GM21619 (cell line): ENCODE data around the gene TOR3A.

Source experiments
- ATAC-seq: cut with Tn5 transposase; IDR thresholded peaks from one replicate; pipeline ENCODE4 v1.9.1; 2021; ENCODE audit not compliant: unreplicated experiment

TOR3A gene

GRCh38 chr1:179066471-179066870, 15.4 kb upstream of the TOR3A start:
- ATAC-seq = no peak

GRCh38 chr1:179077396-179077795, 4.5 kb upstream of the TOR3A start:
- no peak for ATAC-seq

- ATAC-seq = no peak
Measured at GRCh38 chr1:179079113-179079761, 2.6 kb upstream of the TOR3A start.

- no peak for ATAC-seq
Measured at GRCh38 chr1:179080866-179081686, 794 bp upstream of the TOR3A start.

- peak; percentile 8 for ATAC-seq
Measured at GRCh38 chr1:179082333-179082998, 596 bp downstream of the TOR3A start.

DNA sequence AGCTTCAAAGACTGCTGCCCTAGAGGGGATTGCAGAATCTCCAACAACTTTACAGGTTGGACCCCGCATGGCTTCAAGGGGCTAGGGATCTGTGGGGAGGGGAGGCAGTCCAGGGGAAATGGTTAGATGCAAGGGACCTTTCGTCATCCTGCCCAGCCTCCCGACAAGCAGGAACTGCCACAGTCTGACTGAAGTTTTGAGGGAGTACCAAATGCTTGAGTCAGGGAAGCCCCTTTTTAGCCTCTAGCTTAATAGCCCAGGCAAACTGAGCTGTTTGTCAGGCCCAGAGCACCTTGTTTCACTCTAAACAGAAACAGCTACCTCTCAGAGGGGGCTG, 1.1 kb downstream of the TOR3A start:
- ATAC-seq = no peak

- ATAC-seq = no peak
Measured at GRCh38 chr1:179083533-179083932, 1.7 kb downstream of the TOR3A start.

DNA sequence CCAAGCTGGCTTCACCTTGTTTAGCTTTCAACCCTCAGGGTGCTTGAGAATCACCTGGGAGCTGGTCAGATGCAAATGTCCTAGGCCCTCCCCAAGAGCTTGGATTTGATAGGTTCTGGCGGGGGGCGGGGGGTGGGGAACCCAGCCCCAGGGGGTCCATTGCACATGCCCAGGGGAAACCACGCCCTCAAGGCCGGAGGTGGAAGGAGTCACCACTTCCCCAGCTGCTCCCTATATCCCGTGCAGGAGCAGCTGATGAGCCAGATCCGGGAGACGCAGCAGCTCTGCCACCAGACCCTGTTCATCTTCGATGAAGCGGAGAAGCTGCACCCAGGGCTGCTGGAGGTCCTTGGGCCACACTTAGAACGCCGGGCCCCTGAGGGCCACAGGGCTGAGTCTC, 5.8 kb downstream of the TOR3A start:
- no peak for ATAC-seq

GRCh38 chr1:179089827-179090482, 8.1 kb downstream of the TOR3A start:
- ATAC-seq = no peak

- no peak for ATAC-seq
Measured at GRCh38 chr1:179090522-179090921, 8.7 kb downstream of the TOR3A start.

GRCh38 chr1:179090923-179091322, 9.1 kb downstream of the TOR3A start:
- no peak for ATAC-seq

DNA sequence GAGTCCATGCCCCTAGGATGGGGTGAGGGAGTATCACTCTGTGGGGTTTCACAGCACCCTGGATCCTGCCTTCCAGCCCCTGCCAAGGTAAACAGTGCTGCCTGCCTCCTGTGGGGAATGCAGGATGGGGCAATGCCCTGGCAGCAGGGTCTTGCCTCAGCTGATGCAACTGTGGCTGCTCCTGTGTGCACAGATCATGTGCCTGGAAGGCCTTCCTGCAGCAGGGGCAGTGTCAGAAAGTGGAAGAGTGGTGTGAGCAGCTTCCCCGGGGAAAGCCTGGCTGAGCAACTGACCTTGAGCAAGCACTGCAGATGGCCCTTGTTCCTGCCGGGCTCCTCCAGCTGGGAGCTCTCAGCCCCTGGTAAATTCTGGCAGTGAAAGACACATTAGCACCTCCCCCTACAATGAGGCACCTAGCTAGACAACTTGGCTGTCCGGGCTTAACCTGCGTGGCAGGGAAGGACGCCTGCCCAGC, 9.9 kb downstream of the TOR3A start:
- no peak for ATAC-seq

GRCh38 chr1:179092896-179093461, 11.1 kb downstream of the TOR3A start:
- no peak for ATAC-seq

DNA sequence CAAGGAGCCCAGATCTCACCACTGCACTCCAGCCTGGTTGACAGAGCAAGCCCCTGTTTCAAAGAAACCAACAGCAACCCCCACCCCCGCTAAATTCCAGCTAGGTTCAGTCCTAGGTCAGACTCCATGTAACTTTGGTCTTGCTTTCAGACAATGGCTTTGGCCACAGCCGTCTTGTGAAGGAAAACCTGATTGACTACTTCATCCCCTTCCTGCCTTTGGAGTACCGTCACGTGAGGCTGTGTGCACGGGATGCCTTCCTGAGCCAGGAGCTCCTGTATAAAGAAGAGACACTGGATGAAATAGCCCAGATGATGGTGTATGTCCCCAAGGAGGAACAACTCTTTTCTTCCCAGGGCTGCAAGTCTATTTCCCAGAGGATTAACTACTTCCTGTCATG, 12.9 kb downstream of the TOR3A start:
- ATAC-seq = no peak

DNA sequence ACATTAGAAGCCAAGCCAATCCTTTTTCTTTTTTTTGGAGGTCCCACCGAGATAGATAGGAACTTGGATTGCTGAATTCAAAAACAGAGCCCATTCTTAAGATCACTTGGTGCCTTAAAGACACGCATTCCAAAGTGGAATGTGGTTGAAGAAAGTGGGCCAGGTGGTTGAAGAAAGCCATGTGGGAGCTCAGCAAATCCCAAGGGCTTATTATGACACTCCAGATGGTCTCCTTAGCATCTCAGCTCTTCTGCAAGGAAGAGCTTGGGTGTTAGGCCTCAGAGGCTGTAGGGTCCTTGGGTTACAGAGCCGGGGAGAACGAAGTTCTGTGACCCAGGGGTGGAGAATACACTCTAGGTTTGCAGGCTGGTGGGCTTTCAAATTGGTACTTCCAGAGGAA, 13.5 kb downstream of the TOR3A start:
- no peak for ATAC-seq

DNA sequence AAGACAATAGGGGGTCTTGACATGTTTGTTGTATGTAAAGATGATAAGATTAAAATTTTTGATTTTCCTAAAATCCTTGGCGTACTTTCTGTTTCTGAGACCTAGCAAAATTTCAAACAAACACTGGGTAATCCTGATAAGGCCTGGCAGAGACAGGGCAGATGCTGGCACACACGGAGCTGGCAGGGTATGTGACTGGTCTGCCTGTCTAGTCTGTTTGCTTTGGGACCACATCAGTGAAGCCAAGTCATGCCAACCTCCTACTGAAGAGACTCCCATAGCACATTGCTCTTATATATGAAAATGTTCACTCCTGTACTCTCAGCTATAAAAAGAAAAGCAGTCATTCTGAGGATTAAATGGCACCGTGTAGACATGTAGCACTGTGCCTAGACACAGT, 14.1 kb downstream of the TOR3A start:
- no peak for ATAC-seq

DNA sequence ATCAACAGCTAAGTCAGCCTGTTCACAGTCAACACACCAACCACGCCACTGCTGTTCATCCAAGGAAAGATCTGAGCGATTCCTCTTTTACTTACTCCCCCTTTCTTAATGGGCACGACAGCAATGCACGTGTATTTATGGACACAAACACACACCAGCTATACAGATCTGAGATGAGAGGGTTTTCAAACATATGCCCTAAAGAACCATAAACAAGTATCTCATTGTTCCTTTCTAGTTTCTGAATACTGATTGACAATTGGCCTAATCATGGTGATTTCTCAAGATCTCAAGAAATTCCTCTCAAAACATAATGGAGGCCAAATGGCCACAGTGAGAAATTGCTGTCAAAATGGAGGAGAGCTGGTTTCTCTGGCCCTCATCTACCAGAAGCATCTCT, 18.0 kb downstream of the TOR3A start:
- ATAC-seq = no peak

- no peak for ATAC-seq
Measured at GRCh38 chr1:179101566-179101965, 19.7 kb downstream of the TOR3A start.

DNA sequence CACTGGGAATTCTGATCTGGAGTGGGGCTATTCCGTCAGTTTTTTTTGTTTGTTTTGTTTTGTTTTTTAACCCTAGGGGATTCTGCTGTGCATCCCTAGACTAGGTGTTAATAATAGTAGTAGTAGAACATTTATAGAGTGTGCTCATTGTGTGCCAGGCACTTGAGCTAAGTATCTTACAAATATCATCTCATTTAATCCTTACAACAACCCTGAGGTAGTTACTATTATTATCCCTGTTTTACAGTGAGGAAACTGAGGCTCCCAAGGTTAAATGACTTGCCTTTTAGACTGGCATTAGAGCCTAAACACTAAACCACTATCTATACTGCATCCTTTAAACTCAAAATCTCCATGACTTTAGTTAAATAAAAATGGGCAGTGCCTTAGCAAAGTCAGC, 22.1 kb downstream of the TOR3A start:
- no peak for ATAC-seq

- no peak for ATAC-seq
Measured at GRCh38 chr1:179104611-179105250, 22.9 kb downstream of the TOR3A start.

GRCh38 chr1:179105393-179105792, 23.5 kb downstream of the TOR3A start:
- no peak for ATAC-seq
